ENCODE results near the gene DLX3. TPM values are rescaled to one million over a fixed set of nuclear protein-coding genes. Genes with fewer than 3 reads are reported as not detected.

The DLX3 gene
- total RNA-seq, 1 experiment from 2014 or later, result 1.2 TPM

GRCh38 chr17:49997773-49998703 is 3.0 kb upstream of the DLX3 start:
- Histone ChIP-seq H2BK120ac (ENCODE audit: low read depth, low read length, poor library complexity, severe bottlenecking) (no peak overlapping the region), H2BK20ac (ENCODE audit: low read depth, low read length, poor library complexity, severe bottlenecking) (no peak overlapping the region), H2BK15ac (ENCODE audit: low read depth, low read length) (no peak overlapping the region), H3K4me1 (ENCODE audit: insufficient read depth, low read length) (no peaks in the 10 kb centered on the region), H2BK12ac (ENCODE audit: insufficient read length, low read depth, low read length) (no peak overlapping the region), H3K14ac (ENCODE audit: insufficient read depth, low read length) (no peak overlapping the region), H4K5ac (ENCODE audit: insufficient read length, low read depth, low read length) (no peak overlapping the region), H3K79me1 (ENCODE audit: insufficient read depth, low read depth, low read length, poor library complexity, severe bottlenecking) (no peaks in the 10 kb centered on the region), H2AFZ (ENCODE audit: low read length) (peak overlapping the region; percentile 43), H3K4me2 (ENCODE audit: insufficient read depth, insufficient read length, low read length) (no peak overlapping the region), H3K27ac (ENCODE audit: insufficient read length, low read depth, low read length) (no peak overlapping the region), H4K20me1 (ENCODE audit: control insufficient read depth, insufficient read depth, insufficient read length) (peaks cover 5% of the 10 kb centered on the region), H3T11ph (ENCODE audit: low read length) (no peak overlapping the region), H3K27me3 (ENCODE audit: insufficient read depth, low read length) (peaks cover 44% of the 10 kb centered on the region), H3K56ac (ENCODE audit: insufficient read length, low read depth, low read length) (no peak overlapping the region), H3K9me3 (ENCODE audit: control insufficient read depth, low read depth, low read length) (no peaks in the 10 kb centered on the region), H2AK5ac (ENCODE audit: insufficient read length, low read length) (no peak overlapping the region), H3K23me2 (ENCODE audit: insufficient read length, low read depth, low read length, poor library complexity, severe bottlenecking) (peaks cover 11% of the 10 kb centered on the region), H3K4ac (ENCODE audit: low read depth, low read length) (no peak overlapping the region), H3K9ac (ENCODE audit: extremely low read depth, insufficient read length, low read length) (no peak overlapping the region), H3K23ac (ENCODE audit: insufficient read length, low read depth, low read length) (no peak overlapping the region), H3K79me2 (ENCODE audit: insufficient read depth, low read length) (no peaks in the 10 kb centered on the region), H2BK5ac (ENCODE audit: insufficient read length, low read length) (no peak overlapping the region), H4K91ac (ENCODE audit: insufficient read length, low read depth, low read length) (no peak overlapping the region), H3K18ac (ENCODE audit: insufficient read length, low read depth, low read length) (no peak overlapping the region), H4K8ac (replicated peaks; ENCODE audit: insufficient read length, low read depth, low read length) (no peak overlapping the region)
- no peak overlapping the region for H3K27ac Mint-ChIP-seq
- H3K4me1 Mint-ChIP-seq, result peaks cover 30 to 31% of the 10 kb centered on the region in 2 experiments
- peak; percentile 94 for DNase-seq
- TF ChIP-seq CTCF (conservative IDR thresholded peaks at IDR 0.05), result peak; percentile 97
- H3K27me3 Mint-ChIP-seq (ENCODE audit: low read depth), result peaks cover 92% of the 10 kb centered on the region
- no peak overlapping the region; a peak in 1 of 5 replicates for H3K4me3 Mint-ChIP-seq
- no CpG with 5 or more reads among the region's 20 CpGs for WGBS (ENCODE audit: extremely low coverage, insufficient read length, low lambda C conversion rate)
- peaks cover 0 to 3% (median 2%) of the 10 kb centered on the region in 3 experiments; a peak in 3 of 7 replicates for H3K36me3 Mint-ChIP-seq (ENCODE audit: insufficient read depth in 1 of 3, low read depth in 3 of 3)
- H3K9me3 Mint-ChIP-seq, result peaks cover 6 to 10% of the 10 kb centered on the region in 2 experiments; a peak in 3 of 5 replicates
